SKM-1 (cell line): ENCODE results near the gene BPIFB2.

Experiments used
- DNase-seq: peaks from one replicate; lab custom pipeline; 2025; ENCODE audit not compliant: unreplicated experiment; lab: John Stamatoyannopoulos, UW

BPIFB2 gene

DNA sequence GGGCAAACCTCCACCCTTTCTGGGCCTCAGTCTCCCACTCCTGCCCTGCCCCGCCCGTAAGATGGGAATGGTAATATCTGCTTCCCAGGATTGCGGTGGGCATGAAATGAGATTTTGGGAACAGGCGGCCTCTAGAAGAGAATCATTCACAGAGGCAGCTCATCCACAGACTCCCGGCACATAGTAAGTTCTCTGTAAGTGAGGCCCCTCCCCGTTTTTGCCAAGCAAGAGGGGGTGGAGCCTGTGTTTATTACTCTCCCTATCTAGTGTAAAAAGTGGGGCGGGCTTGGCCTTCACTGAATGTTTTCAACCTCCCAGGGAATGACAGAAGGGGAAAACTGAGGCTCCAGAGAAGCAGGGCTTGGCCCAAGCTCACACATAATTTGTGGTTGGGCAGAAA lies 23.3 kb upstream of the BPIFB2 start:
- DNase-seq, result no peak

DNA sequence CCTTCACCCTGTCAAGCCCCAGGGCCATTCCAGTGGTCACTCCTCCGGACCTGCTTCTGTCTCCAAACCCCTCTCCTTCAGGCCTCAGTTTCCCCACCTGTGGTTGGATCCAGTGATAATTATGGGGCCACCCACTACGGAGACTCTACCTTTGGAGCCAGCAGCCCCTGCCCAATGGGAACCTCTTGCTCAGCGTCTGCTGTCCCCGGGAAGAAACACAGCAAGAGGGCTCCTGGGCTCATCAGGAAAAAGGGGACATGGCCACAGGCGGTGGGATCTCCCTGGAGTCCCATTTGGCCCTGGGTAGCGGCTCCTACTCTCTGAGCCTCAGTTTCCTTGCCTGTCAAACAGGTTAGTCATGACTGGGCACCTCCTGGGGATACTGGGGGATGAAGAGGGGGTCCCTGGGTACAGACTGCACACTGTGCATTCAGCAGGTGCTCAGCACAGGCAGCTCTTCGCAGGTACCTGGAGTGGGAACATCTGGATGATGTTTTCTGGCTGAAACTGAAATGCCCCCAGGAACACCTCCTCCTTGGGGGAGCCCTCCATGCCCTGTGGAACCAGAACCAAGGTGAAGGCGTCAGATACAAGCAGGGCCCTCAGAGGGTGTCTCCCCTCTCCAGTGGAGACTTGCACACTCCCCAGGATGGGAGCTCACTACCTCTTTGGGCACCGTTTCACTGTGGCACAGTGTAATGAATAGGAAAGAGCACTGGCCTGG lies 22.7 kb upstream of the BPIFB2 start:
- no peak for DNase-seq

DNA sequence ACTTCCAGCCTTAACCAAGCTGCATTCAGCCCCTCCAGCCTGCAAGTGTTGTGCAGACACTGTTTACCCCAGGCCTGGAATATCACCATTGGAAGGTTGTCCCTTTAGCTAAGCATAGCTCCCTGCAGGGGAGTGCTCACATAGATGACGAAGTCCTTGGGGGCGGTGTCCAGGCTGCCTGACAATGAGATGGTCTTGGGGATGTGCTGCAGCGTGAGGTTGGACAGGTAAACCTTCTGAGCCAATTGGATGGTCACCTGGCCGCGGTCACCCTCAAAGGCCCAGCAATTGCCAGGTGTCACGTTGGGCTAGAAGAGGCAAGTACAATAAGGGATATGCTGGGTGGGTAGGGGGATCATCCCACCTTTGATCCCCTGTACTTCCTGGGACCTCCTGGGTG lies 21.9 kb upstream of the BPIFB2 start:
- no peak for DNase-seq

DNA sequence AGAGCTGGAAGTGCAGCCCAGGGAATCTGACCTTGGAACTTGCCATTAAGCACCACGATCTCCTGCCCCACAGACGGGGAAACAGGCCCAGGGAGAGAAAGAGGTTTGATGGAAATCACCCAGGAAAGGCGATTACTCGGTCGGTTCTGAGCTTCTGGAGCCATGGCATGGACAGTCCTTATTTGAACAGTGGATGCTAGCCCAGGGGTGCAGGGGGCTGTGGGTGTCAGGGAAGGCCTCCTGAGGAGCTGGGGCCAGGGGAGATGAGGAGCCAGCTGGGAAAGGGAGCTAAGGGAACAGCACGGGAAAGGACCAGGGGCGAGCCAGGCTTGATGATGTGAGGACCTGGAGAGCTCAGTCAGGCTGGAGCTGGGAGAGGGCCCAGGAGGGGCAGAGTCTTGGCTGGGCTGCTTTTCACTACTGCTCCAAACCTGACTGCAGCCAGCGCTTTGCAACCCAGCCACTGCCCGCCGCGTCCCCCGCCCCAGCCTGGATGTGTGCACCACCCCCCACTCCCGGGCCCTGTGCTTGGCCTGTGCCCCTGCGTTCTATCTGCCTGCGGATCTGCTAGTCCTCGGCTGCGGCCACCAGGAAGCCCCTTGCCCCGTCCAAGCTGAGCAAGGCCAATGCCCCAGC lies 21.1 kb upstream of the BPIFB2 start:
- DNase-seq, result no peak

DNA sequence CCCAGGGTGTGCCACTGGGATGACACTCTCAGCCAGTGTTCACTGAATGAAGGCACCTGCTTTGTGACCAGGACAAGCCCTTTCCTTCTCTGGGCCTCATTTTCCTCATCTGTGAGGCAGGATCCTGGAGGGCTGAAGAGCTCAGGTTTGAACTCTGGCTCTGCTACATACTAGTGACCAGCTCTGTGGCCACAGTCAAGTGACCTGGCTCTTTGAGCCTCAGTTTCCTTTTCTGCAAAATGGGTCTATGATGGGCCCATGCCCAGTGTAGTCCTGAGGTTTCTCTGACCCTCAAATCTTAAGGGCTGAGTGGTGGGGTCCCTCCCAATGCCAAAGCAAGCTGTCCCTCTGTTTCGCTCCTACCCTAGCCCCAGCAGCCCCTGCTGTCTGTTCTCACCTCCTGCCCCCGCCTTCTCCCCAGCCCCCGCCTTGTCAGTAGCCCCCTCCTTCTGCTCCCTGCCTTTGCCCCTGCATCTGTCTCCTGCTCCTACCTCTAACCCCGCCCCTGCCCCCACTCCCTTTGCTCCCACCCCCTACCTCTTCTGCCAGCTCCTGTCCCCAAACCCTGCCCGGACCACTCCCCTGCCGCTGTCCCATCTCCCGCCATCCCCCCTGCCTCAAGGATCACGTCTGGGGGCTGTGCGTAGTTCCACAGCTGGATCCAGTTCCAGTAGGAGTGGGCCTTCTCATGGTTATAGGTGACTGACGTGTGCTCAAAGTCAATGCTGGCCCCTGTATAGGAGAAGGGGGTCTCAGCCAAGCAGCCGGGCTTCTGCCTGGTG lies 20.3 kb upstream of the BPIFB2 start:
- DNase-seq, result no peak

DNA sequence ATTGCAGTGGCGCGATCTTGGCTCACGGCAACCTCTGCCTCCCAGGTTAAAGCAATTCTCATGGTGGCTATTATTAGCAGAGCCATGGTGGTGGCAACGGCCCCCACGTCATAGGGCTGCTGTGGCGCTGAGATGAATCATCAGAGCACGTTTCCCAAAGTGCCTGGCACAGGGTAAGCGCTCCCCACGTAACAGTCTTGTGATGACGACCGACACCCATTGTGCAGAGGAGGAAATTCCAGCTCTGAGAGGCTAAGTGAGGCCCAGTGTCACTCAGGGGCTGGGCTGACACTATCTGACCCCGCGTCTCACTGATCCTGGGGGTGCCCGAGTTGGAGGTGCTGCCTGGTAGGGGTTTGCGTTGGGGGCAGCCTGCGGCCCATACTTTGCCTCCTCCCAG lies 19.5 kb upstream of the BPIFB2 start:
- DNase-seq, result no peak

DNA sequence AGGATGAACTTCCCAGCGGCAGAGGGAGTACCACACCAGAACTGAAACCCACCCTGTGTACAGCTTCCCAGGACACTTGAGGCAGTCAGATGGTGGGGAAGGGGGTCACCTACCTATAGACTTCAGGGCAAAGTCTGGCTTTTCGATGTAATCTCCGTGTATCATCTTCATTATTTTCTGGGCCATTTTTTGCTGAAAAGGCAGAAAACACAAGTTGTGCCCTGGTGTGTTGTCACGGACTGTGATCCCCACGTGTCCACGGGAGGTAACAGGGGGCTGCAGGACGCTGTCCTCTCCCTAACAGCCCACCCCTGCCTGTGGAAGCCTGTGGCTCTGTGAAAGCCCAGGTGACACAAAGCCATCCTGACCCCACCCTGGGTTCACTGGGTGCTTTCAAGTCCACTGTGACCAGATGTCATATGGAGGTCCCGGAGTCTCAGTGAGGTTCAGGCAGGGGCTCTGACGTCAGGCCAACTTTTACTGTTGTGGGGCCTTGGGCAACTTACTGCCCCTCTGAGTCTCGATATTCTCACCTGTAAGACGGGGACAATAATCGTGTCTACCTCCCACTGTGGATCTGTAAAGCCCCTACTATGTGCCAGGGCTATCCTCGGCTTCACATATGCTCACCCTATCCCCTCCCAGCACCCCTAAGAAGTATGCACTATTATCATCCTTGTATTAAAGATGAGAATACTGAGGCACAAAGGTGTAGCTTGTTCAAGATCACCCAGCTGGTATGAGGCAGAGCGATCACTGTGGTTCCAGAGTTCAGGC lies 17.8 kb upstream of the BPIFB2 start:
- DNase-seq, result no peak

DNA sequence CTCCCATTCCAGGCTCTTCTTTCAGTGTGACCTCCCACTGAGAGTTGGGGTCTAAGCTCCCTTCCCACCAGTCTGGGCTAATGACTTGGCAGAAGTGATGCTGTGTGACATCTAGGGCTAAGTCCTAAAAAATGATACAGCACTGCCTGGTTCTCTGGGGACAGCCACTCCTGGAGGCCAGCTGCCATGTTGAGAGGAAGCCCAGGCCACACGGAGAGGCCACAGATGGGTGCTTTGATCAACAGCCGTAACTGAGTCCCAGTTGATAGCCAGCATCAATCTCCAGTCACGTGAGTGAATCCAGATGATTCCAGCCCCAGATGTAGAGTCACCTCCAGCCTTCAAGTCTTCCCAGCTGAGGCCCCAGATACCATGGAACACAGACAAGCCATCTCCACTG lies 17.1 kb upstream of the BPIFB2 start:
- DNase-seq, result no peak

DNA sequence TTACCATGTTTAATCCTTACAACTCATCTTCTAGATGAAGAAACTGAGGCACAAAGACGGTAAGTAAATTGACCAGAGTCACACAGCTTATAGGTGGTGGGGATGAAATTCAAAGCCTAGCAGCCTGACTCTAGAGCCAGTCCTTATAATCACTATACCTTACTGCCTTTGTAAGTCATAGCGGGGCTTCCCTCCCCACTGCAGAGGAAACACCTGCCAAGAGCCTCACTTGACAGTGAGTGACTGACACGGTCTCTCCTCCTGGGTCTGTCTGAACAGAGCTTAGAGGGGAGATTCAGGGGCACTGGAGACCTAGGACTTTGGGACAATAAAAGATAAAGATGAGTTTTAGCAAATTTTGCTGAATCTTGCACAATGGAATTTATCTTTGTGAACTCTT lies 16.1 kb upstream of the BPIFB2 start:
- DNase-seq, result no peak

DNA sequence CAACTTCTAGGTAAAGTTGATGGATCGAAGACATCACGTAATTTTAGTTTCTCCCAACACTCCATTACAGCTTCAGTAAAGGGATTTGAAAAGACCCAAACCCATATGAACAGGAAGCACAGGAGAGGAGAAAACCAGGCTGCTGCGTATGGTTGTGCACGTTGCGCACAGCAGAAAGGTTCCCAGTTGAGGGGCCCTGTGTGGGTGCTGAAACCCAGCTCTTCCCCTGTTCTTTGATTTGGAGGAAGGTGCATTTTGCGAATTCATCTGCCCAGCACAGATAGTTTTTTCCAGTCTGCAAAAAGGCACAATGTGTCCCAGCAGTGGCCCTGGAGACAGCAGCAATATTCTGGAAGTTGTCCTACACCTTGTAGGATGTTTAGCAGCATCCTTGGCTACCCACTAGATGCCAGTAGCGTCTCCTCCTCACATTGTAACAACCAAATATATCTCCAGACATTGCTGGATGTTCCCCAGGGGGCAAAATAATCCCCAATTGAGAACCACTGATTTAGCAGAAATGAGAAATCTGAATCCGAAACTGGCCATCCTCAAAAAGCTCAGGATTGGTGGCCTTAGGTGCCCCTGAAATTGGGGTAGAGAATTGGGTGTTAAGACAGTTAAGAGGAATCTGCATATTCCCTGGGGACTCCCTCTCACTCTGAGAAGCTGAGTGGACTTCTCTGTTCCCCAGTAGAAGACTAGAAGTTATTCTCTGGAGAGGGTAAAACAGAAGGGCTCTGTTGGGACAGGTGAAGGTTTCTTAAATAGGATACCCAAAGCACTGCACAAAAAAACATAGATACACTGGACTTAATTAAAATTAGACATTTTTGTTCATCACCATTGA lies 15.5 kb upstream of the BPIFB2 start:
- DNase-seq, result no peak

DNA sequence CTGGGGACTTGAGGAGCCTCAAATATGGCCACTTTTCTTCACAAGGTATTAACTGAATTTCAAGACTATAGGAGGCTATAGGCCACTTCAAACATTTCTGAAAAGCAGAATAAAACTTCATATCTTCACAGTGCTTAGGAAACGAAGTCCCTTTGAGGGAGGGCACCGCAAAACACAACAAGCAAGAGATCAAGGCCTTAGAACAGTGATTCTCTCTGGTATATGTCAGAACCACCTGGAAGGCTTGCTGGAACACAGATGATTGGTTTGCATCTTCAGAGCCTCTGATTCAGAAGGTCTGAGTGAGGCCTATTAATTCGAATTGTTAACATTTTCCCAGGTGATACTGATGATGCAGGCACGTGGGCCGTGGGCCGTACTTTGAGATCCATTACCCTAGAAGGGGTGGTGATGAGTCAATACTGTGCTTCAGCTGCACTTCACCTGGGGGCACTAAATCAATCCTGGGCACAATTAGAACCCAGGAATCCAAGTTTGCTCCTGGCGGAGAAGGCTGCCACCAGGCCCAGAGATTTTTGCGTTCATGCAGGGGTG lies 13.9 kb upstream of the BPIFB2 start:
- DNase-seq, result no peak

DNA sequence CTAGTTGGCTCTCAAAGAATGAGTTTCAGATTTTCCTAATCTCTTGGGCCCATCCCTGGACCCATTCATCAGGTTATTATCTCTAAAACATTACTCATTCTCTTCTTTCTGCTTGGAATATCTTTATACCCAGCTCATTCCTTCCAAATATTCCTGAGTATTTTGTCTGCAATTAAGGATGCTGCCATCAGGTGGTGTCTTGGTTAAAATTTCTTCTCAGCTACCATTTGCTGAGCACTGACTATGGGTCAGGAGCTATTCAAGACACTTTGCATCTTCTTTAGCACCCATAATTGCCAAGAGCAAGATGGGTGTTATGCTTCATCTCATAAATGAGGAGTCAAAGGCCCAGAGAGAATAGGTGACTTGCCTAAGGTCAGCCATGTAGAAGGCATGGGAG lies 11.7 kb upstream of the BPIFB2 start:
- no peak for DNase-seq

DNA sequence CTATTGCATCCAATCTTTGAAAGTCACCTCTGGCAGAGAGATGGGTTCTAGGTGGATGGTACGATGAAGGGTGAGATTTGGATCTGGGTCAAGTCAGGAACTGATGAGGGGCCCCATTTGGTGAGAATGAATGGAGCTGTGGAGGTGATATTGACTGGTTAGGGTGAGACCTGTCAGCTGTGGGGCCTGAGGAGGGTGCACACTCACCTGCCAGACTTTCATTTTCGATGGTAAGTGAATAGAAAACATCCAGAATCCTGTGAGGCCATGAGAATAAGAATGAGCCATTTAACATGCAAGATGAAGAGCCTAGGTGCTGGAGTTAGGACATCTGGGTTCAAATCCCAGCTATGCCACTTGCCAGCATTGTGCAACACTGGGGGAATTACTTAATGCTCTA lies 10.1 kb upstream of the BPIFB2 start:
- DNase-seq, result no peak

DNA sequence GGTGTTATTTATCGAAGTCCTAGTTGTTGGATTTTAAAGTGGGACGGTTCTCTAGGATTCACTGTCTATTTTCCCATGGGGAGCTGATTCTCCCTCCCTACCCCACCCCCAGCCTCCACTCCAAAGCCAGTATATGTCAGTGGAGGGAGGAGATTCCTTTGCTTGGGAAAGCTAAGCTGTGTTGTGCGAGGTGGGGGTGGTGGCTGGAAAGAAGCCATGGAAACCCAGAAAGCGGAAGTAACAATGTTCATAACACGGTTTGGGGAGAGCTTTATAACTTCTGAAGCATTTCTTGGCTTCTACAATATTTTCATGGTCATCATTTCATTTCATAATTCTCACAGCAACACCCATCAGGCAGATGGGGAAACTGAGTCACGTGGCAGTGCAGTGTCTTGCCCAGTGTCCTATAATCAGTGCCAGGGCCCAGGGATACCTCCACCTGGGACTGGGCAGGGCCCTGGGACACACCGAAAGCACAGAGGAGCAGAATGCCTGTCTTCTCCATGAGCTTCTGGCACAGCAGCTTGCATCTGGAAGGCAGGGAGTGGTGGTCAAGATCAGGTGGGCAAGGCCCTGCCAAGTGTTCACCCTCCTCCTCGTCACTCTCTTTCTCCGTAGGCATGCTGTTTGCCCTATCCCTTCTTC lies 7.8 kb upstream of the BPIFB2 start:
- DNase-seq, result peak; percentile 66

DNA sequence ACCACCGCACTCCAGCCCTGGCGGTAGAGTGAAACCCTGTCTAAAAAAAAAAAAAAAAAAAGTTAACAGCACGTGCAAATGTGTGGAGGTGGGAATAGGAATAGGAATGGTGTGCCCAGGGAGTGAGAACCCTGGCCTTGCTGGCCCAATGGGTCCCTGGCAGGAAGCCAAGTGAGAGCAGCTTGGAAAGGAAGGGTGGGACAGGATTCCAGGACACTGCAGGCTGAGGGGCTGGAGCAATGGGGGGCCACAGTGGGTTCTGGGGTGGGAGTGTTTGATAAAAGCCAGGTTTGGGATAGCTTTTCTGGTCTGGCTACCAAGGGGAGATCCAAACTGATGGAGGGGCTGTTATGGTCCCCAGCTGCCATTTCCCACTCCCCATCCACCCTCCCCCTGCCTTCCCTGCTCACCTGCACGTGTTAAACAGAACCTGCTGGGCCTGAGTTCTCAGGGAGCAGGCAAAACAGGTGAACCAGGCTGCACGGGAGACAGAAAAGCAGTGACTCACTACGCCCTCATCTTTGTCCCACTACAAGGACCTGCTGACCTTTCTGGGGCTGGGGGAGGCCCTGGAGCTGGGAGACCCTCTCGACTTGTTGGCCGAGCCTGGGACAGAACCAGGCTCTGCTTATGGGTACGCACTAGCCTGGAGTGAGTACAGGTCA lies 6.6 kb upstream of the BPIFB2 start:
- no peak for DNase-seq

DNA sequence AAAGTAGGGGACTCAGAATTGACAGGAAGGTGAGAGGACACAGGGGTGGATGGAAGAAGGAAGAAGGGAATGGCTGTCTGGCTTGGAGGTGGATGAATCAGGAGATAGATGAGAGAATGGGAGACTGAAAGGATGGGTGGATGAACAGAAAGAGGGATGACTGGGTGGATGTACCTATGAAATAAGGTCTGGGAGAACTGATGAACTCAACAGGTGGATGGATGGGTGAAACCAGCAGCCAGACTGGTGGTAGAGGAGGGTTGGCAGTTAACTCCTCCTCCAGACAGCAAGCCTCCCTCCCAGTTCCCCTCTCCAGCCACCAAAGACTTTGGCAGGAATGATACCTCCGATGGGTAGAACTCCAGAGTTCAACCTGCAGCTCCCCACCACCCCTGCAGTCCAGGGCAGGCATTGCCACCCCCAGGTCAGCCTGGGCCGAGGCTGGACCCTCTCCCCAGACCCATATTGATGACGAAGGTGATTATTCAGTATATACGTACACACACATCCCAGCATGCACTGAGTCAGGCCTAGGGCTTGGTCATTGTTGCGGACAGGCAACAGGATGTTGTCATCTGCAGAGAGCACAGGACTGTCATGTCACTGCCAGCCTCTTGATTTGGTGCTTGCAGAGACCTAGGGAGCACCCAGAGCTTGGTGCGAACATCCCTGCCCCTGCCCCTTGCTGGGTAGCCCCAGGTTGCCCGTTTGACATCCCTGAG lies 5.3 kb upstream of the BPIFB2 start:
- DNase-seq, result no peak

DNA sequence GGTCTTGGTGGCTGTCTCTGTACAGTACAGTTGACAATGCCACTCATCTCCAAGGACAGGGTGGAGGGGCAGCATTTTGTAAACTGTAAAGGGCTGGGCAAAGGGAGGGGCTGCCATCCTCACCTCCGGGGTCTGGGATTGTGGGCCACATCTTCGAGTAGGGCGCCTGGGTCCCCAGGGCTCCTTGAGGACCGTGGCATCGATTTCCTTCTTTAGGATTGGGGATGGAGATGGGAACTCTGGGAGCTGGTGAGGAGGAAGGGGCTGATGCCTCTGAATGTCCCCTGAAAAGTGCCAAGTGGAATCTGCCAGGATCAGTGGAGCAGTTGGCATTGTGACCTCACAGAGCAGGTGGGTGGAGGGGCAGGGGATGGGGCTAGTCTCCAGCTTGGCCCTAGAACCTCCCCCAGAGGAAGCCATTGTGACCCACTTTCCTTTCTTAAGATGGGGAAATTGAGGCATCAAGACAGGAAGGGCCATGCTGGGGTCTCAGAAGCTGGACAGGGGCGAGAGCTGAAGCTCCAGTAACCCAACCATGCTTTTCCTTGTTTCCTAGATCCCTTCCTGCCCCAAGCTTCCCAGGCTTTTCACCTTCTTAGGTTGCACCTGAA lies 3.3 kb upstream of the BPIFB2 start, which contains the start of gene SUN5:
TSS of gene SUN5 (minus strand) at position 293 of the 611 bp plus-strand sequence. CDS start at position 200, 93 bp downstream.
- DNase-seq, result no peak

DNA sequence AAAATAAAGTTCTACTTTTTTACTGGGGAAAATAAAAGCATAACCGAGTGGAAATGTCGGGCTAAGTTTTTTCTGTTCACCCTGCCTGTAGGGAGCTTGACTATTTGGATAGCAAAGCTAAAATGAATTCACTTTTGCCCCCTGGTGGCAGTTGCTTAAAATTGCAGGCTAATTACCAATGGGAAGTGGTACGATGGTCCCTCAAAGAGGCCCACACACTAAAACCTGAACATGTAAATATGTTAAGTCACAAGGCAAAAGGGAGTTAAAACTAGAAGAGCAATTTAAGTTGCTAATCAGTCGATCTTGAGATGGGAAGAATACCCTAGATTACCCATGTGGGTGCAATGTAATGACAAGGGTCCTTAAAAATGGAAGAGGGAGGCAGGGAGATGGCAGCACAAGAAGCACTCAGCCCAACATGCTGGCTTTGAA lies 2.4 kb upstream of the BPIFB2 start:
- DNase-seq, result no peak
